Bone marrow (tissue), 2 donors: ENCODE data around the gene EFCAB7.

Experiments
- DNase-seq, 2 donors: peaks; one replicate each; lab custom pipeline; 2025; lab: John Stamatoyannopoulos, UW

Gene EFCAB7

GRCh38 chr1:63603810-63604209 lies 80.5 kb downstream of the EFCAB7 start:
- DNase-seq, result no peak

- no peak for DNase-seq
These were observed 84.0 kb downstream of the EFCAB7 start for GRCh38 chr1:63607322-63607721.

- no peak for DNase-seq
These were observed 87.9 kb downstream of the EFCAB7 start for GRCh38 chr1:63611231-63611630.

- no peak for DNase-seq
These were observed 89.2 kb downstream of the EFCAB7 start for GRCh38 chr1:63612564-63612963.

- no peak for DNase-seq
These were observed 89.6 kb downstream of the EFCAB7 start for GRCh38 chr1:63612971-63613370.

- DNase-seq, result peak; percentile 14 to 47
These were observed 92.6 kb downstream of the EFCAB7 start for GRCh38 chr1:63615768-63616420.

GRCh38 chr1:63617450-63617849 lies 94.1 kb downstream of the EFCAB7 start:
- no peak for DNase-seq

GRCh38 chr1:63618011-63618410 lies 94.7 kb downstream of the EFCAB7 start:
- DNase-seq, result no peak

GRCh38 chr1:63619558-63619957 lies 96.2 kb downstream of the EFCAB7 start:
- DNase-seq, result no peak

- DNase-seq, result no peak
These were observed 97.3 kb downstream of the EFCAB7 start for GRCh38 chr1:63620671-63621070.

GRCh38 chr1:63621075-63621474 lies 97.8 kb downstream of the EFCAB7 start:
- no peak for DNase-seq

GRCh38 chr1:63621698-63622097 lies 98.4 kb downstream of the EFCAB7 start:
- DNase-seq, result no peak
